ENCODE results near the gene MRPL34. TPM values are rescaled to one million over a fixed set of nuclear protein-coding genes. Genes with fewer than 3 reads are reported as not detected.
"Not testable (repeated sequence)": the region's sequence is repeated elsewhere in the genome, so short reads cannot be mapped to it uniquely, and the experiment has no call there.

MRPL34 gene
- total RNA-seq, 4 donors from 2014 or later = 42.7 to 89.5 (median 73.1) TPM

GRCh38 chr19:17266975-17267788, 38.5 kb upstream of the MRPL34 start, which contains the start of gene BABAM1:
TSS of gene BABAM1 (plus strand) at chr19:17267443. CDS start at chr19:17268807, 1,364 bp downstream.
- Histone ChIP-seq H3K27ac (peak within 1 kb of the TSS; percentile 72), H3K36me3 (peaks cover 24% of the 10 kb centered on the region), H3K4me3 (peak within 1 kb of the TSS; percentile 79), H3K9me3 (no peaks in the 10 kb centered on the region), H3K4me1 (peaks cover 16% of the 10 kb centered on the region), H3K27me3 (no peaks in the 10 kb centered on the region)
- DNase-seq (ENCODE audit: low spot score in 2 of 2) = peak; percentile 97 to 98
- under 1% methylated on average over 27 of the region's 27 CpGs for WGBS
- TF ChIP-seq, protein P1, sequence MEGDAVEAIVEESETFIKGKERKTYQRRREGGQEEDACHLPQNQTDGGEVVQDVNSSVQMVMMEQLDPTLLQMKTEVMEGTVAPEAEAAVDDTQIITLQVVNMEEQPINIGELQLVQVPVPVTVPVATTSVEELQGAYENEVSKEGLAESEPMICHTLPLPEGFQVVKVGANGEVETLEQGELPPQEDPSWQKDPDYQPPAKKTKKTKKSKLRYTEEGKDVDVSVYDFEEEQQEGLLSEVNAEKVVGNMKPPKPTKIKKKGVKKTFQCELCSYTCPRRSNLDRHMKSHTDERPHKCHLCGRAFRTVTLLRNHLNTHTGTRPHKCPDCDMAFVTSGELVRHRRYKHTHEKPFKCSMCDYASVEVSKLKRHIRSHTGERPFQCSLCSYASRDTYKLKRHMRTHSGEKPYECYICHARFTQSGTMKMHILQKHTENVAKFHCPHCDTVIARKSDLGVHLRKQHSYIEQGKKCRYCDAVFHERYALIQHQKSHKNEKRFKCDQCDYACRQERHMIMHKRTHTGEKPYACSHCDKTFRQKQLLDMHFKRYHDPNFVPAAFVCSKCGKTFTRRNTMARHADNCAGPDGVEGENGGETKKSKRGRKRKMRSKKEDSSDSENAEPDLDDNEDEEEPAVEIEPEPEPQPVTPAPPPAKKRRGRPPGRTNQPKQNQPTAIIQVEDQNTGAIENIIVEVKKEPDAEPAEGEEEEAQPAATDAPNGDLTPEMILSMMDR (IDR thresholded peaks at IDR 0.05) = no peak
- TF ChIP-seq POLR2A (IDR thresholded peaks at IDR 0.05) (no peak), POLR2AphosphoS5 (IDR thresholded peaks at IDR 0.05) (peak in 1 of 3 donors; percentile 54)

DNA sequence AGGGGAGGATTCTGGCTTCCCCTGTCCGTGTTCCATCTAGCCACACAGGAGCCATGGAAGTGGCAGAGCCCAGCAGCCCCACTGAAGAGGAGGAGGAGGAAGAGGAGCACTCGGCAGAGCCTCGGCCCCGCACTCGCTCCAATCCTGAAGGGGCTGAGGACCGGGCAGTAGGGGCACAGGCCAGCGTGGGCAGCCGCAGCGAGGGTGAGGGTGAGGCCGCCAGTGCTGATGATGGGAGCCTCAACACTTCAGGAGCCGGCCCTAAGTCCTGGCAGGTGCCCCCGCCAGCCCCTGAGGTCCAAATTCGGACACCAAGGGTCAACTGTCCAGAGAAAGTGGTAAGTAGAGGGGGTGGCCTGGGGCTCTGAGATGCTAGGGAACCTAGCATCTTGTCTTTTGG, 36.9 kb upstream of the MRPL34 start:
- 95% methylated on average over 13 of the region's 13 CpGs for WGBS
- H3K36me3 ChIP-seq = peaks cover 38% of the 10 kb centered on the region
- no peak overlapping the region for H3K27ac ChIP-seq
- no peak overlapping the region for H3K4me3 ChIP-seq
- no peak for TF ChIP-seq POLR2A (IDR thresholded peaks at IDR 0.05)
- no peak for TF ChIP-seq POLR2AphosphoS5 (IDR thresholded peaks at IDR 0.05)
- TF ChIP-seq EP300 (IDR thresholded peaks at IDR 0.05) = no peak
- TF ChIP-seq, protein P1 (IDR thresholded peaks at IDR 0.05) = no peak
- no peaks in the 10 kb centered on the region for H3K27me3 ChIP-seq
- DNase-seq (ENCODE audit: low spot score in 2 of 2) = no peak
- H3K9me3 ChIP-seq = no peaks in the 10 kb centered on the region
- peaks cover 16% of the 10 kb centered on the region for H3K4me1 ChIP-seq

- WGBS = 89% methylated on average over 3 of the region's 3 CpGs
- DNase-seq (ENCODE audit: low spot score in 2 of 2) = not testable (repeated sequence)
Observed at GRCh38 chr19:17274892-17275291, 30.8 kb upstream of the MRPL34 start.

GRCh38 chr19:17275441-17276175, 30.1 kb upstream of the MRPL34 start:
- no peak for DNase-seq (ENCODE audit: low spot score in 2 of 2)
- WGBS = 89% methylated on average over 19 of the region's 19 CpGs
- no peaks in the 10 kb centered on the region for H3K9me3 ChIP-seq
- peaks cover 80% of the 10 kb centered on the region for H3K36me3 ChIP-seq
- no peaks in the 10 kb centered on the region for H3K27me3 ChIP-seq
- H3K27ac ChIP-seq = no peak overlapping the region
- no peaks in the 10 kb centered on the region for H3K4me1 ChIP-seq
- no peak for TF ChIP-seq EP300 (IDR thresholded peaks at IDR 0.05)
- TF ChIP-seq, protein P1 (IDR thresholded peaks at IDR 0.05) = no peak
- no peak for TF ChIP-seq POLR2A (IDR thresholded peaks at IDR 0.05)
- no peak for TF ChIP-seq POLR2AphosphoS5 (IDR thresholded peaks at IDR 0.05)
- no peak overlapping the region for H3K4me3 ChIP-seq

More at GRCh38 chr19:17274892-17275291, 30.8 kb upstream of the MRPL34 start:
- not testable (repeated sequence) for H3K4me1 ChIP-seq, H3K4me3 ChIP-seq, H3K27me3 ChIP-seq, H3K27ac ChIP-seq, H3K9me3 ChIP-seq
- H3K36me3 ChIP-seq = peaks cover 83% of the 10 kb centered on the region

- H3K4me1 ChIP-seq = peaks cover 18% of the 10 kb centered on the region
- TF ChIP-seq, protein P1 (IDR thresholded peaks at IDR 0.05) = no peak
- TF ChIP-seq EP300 (IDR thresholded peaks at IDR 0.05) (no peak), POLR2AphosphoS5 (IDR thresholded peaks at IDR 0.05) (no peak), POLR2A (IDR thresholded peaks at IDR 0.05) (no peak)
- peaks cover 44% of the 10 kb centered on the region for H3K36me3 ChIP-seq
- WGBS = 93% methylated on average over 3 of the region's 3 CpGs
- no peak overlapping the region for H3K4me3 ChIP-seq
- peaks cover 14% of the 10 kb centered on the region for H3K27me3 ChIP-seq
- no peak overlapping the region for H3K27ac ChIP-seq
- H3K9me3 ChIP-seq = no peaks in the 10 kb centered on the region
- DNase-seq (ENCODE audit: low spot score in 2 of 2) = no peak
Observed at GRCh38 chr19:17279436-17279835, 26.2 kb upstream of the MRPL34 start.
